Renal pelvis (tissue), 4 donors: ENCODE results near the gene RNF208. TPM values are rescaled to one million over a fixed set of nuclear protein-coding genes. Genes with fewer than 3 reads are reported as not detected.

Experiments
- DNase-seq: peaks from one replicate; pipeline ENCODE4 v3.0.0-alpha.2; 2013
- polyA plus RNA-seq, 3 donors: library from polyadenylated mRNA; unstranded; fragments of 120-200 nt; gene quantifications; one replicate each; pipeline ENCODE4 v1.2.1, GENCODE V29; 2013; ENCODE audit not compliant: insufficient read length in 3 of 3

Gene RNF208
- polyA plus RNA-seq, 3 donors = 12.8 to 13.8 (median 13.2) TPM

DNA sequence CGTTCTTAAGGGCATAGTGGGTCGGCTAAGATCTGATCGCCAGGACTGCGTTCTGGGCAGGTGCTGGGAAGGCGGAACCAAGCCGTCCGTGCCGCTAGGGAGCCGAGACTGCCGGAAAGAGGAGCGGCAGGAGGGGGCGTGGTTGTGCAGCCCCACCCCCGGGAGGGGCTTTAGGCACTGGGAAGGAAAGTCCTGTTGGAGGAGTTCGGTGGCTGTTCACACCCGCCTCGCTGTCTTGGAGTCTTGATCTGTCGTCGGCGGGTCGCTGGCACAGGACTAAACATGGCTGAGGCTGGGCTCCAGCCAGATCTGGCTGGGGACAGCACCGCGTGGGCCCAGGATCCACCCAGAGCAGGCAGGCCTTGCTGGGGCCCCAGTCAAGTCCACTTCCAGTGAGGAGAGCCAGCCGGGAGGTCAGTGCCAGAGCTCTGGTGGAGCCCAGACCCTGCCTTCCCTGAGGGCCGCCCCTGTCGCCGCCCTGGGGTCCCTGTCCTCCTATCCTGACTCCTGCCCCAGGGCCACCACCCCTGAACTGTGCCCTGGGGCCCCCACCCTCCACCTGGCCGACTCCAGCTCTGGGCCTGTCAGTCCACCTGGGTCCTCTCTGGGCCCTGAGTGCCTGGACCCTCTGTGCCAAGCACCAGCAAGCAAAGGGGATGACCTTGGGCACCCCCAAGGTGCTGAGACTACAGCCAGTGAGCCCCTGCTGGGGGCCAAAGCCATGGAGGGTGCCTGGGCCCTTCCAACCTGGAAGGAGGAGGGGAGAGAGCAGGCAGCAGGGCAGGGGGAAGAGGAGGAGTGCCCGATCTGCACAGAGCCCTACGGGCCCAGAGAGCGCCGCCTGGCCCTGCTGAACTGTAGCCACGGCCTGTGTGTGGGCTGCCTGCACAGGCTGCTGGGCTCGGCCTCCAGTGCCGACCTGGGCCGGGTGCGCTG lies 4.5 kb downstream of the RNF208 start:
- DNase-seq = no peak

DNA sequence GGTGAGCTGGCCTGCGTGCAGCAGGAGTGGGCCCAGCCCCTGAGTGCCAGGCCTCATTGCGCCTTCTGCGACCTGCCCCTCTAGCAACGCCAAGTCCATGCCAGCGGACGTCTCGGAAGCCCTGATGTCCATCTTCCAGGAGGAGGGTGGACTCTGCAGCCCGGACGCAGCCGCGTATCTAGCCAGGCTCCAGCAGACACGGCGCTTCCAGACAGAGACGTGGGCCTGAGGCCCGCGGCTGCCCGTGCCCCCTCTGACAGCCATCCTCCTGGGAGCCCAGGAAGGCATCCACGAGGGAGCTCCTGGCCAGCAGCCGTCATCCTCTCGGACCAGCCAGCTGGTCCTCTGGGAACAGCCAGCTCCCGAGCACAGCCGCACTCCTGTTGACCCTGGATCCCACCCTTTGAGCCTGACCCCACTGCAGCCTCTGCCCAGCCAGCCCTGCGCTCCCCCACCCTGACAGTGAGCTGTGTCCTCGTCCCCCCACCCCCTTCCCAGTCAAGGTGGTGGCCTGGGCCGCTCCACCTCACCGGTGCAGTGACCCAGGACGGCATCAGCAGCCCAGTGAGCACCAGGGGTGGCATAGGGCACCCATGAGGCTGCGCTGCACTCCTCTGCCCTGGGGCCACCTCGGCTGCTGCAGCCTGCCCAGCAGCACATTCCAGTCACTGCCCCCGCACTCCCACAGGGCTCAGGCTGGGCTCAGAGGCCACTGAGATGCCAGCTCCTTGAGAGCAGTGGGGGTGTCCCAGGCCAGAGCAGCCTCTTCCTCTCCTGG lies 5.7 kb downstream of the RNF208 start:
- no peak for DNase-seq

DNA sequence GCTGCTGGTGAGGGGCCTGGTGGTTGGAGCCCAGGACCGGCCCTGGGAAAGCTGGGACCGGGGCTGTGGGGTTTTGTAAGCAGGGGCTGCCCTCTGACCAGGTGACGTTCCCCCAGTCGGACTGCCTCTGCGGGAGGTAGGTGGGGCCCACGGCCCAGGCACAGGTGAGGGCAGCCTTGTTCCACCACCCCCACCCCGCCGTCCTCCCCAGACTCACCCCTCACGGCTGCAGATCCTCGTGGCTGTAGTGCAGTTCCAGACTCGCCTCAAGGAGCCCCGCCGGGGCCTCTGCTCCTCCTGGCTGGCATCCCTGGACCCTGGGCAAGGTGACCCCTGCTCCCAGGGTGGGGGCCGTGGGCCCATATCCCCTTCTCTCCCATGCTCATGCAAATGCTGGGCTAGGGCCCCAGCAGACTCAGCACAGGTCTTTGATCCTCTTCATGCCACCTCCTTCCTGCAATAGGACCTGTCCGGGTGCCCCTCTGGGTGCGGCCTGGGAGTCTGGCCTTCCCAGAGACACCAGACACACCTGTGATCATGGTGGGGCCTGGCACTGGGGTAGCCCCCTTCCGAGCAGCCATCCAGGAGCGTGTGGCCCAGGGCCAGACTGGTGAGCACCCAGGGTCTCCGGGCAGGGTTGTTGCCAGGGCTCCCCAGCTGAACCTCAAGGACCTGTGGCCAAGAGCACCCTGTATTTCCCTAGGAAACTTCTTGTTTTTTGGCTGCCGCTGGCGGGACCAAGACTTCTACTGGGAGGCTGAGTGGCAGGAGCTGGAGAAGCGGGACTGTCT lies 6.6 kb downstream of the RNF208 start:
- no peak for DNase-seq

GRCh38 chr9:137214620-137215019 lies 7.4 kb downstream of the RNF208 start:
- no peak for DNase-seq

DNA sequence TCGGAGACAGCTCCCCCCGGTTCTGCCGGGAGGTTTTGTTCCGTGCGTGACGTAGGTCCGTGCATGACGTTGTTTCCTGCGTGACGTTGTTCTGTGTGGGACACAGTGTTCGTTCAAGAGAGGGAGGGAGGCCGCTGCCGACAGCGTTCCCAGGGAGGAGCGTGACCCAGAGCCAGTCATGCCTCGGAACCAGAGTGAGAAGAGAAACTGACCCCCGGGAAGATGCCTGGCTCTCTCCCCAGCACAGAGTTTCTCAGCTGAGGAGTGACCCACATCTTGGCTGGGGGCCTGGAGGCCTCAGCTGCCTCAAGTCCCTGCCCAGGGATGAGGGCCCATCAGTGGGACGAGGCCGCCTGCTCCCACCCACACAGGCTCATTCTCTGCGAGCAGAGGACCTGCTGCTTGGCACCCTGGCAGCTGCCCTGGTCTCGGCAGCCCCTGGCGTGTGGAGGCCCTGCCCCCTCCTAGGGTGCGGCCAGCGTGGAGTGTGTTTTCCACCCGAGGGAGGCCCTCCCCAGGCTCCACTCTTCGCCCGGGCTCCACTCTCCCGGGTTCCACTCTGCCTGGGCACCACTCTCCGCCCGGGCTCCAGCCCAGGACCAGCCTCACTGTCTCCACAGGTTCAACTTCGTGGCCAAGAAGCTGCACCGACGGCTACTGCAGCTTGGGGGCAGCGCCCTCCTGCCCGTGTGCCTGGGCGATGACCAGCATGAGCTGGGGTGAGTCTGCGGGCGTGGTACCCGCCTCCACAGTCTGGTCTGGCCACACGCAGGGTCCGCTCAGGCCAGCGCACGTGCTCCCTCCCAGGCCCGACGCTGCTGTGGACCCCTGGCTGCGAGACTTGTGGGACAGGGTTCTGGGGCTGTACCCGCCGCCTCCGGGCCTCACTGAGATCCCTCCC lies 8.6 kb downstream of the RNF208 start:
- DNase-seq = no peak

DNA sequence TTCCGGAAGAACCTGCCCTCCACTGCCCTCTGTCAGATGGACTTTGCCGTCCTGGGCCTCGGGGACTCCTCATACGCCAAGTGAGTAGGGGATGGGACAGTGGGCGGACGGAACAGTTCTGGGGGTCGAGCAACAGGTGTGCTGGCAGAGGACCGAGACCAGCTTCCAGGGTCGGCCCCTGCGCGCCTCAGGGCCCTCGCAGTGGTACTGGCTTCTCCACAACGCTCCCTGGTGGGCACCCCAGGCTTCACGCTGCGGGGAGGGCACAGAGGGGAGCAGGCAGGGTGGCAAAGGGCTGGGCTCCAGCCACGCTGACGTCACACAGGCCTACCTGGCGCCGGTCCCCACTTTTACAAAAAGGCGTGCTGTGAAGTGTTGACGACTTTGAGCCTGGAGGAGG lies 9.5 kb downstream of the RNF208 start:
- no peak for DNase-seq

DNA sequence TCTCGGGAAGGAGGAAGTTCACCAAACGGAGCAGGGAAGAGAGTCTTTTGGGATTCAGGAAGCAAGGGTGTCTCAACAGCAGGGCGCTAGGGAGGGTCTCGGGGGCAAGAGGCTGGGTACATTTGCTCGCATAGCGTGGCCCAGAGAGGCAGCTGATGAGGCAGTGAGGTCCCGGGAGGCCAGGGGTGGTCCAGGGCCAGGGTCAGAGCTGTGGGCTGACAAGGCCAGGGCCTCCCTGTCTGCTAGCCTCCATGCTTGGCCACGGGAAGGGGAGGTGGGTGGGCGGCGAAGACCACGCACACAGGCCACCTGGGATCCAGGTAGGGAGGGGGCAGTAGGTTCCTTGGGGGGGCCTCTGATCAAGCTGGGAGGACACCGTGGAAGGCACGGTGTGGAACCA lies 10.5 kb downstream of the RNF208 start:
- DNase-seq = no peak

GRCh38 chr9:137206602-137207001 lies 15.4 kb downstream of the RNF208 start:
- no peak for DNase-seq

DNA sequence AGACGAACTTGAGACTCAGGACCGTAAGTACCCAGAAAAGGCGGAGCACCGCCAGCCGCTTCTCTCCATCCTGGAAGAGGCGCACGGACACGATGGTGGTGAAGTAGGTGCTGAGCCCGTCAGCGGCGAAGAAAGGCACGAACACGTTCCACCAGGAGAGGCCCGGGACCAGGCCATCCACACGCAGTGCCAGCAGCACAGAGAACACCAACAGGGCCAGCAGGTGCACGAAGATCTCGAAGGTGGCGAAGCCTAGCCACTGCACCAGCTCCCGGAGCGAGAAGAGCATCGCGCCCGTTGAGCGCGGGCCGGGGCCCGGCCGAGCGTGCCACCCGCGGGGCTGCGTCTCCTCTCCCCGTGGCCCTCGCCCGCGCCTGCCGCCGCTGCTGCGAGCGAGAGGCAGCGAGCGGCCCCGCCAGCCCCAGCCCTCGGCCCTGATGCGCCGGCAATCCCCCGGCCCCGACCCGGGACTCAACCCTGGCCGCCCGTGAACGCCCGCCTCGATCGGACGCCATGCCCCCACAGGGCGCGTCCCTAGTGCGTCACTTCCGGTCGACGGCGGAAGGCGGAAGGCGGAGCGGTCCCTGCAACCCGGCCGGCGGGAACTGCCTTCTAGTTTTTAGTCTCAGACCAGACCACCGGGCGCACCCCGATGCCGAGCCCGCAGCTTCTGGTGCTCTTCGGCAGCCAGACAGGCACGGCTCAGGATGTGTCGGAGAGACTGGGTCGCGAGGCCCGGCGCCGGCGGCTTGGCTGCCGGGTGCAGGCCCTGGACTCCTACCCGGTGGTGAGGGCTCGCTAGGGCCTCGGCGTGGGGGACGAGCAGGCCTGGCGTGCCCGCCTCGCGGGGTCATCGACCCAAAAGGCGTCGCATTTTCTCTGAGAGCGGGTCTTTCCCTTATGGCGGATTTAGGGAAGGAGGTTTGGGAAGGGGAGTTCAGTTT lies 16.6 kb downstream of the RNF208 start, which contains the start of the genes NDOR1 and TMEM203:
NDOR1 (plus strand) TSS at position 575 of the 944 bp plus-strand sequence; CDS start at position 653, 78 bp downstream.
TMEM203 (minus strand) TSS at position 523 of the 944 bp plus-strand sequence; CDS start at position 289, 234 bp downstream.
- DNase-seq = peak; percentile 90

- no peak for DNase-seq
Measured at GRCh38 chr9:137204731-137205125, 17.3 kb downstream of the RNF208 start.

- no peak for DNase-seq
Measured at GRCh38 chr9:137202966-137203365, 19.1 kb downstream of the RNF208 start.

GRCh38 chr9:137201205-137201868 lies 20.7 kb downstream of the RNF208 start:
- no peak for DNase-seq

- peak; percentile 99 for DNase-seq
Measured at GRCh38 chr9:137200311-137201204, 21.5 kb downstream of the RNF208 start, which contains the start of gene TPRN. Gene TPRN (minus strand): TSS chr9:137200741. CDS start chr9:137200711, 30 bp downstream.

- no peak for DNase-seq
Measured at GRCh38 chr9:137199411-137200121, 22.5 kb downstream of the RNF208 start.

DNA sequence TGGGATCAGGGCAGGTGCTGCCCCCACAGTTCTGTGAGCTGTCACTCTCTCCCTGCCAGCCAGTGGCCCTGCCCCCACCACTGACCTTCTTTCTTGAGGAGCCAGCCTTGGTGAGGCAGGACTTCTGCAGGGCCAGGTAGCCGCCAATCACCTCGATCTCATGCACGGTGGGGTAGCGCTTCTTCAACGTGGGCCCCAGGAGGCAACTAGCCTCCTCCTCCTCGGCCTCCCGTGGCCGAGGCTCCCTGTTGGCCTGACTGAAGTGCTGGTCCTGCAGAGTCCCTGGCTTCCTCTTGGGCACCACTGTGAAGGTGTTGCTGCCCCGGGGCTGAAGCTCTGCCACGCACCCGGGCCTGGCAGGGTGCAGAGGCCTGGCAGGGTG lies 23.1 kb downstream of the RNF208 start:
- no peak for DNase-seq

DNA sequence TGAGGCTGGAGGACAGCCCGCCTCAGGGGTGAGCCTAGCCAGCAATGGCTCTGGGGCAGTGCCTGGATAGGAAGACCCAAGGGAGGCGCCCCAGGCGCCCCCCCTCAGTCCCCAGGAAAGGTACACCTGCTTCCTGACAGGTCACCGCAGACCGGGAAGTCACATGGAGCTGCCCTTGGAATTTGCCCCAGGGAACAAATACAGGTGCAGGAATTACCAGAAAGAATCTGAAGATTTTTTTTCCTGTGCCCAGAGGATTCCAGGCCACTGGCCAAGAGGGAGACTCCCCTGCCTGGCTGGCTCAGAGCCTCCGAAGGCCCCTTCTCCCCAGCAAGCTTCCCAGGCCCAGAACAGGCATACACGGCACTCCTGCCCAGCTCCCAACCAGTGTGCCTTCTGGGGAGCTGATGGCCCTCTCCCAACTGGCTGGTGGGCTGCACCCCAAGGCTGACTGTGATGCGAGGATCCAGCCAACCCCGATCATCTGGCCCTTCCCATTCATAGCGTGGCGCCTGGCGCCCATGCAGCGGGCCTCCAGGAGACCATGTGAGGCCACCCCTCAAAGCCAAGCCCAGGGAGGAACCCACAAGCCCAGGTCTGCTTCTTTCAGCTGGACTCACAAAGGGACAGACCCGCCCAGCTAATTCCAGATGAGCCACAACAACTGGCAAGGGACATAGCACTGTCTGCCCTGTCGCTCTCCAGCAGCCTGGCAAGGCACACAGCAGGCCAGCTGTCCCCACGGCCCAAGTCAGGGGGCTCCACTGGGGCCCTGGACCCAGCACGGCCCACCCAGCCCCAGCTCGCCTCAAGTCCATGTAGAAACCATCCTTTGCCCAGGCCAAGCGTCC lies 23.8 kb downstream of the RNF208 start:
- DNase-seq = no peak
